B cell (primary cell): ENCODE measurements around the gene SPINK1. TPM values are rescaled to one million over a fixed set of nuclear protein-coding genes. Genes with fewer than 3 reads are reported as not detected.

ENCODE experiments used
- ATAC-seq: fragments of 200-7000 bp; cut with Tn5 transposase; one replicate; pipeline ENCODE4 v1.10.0; 2021; ENCODE audit warnings: low read depth, mild to moderate bottlenecking, moderate number of reproducible peaks, moderate library complexity
- CTCF ChIA-PET: fragments of 350-600 bp; sonication (Branson Sonifier 250); formaldehyde crosslinking; loops from one replicate; lab custom pipeline; 2021; ENCODE audit warnings: antibody characterized with exemption, inconsistent platforms; lab: Charles Lee
- POLR2A ChIA-PET: fragments of 350-600 bp; sonication (Branson Sonifier 250); formaldehyde crosslinking; loops from one replicate; lab custom pipeline; 2021; ENCODE audit warnings: antibody characterized with exemption; lab: Charles Lee
- DNase-seq: peaks from one replicate; pipeline ENCODE4 v3.0.0; 2013
- H2AFZ ChIP-seq: 2 replicates; pipeline ENCODE4 v1.6.1; 2012; ENCODE audit warnings: mild to moderate bottlenecking, low read depth, low read length; ENCODE audit not compliant: insufficient read depth, poor library complexity, severe bottlenecking
- H3K27ac ChIP-seq, 2 donors: 1 replicate in 1 of 2; 2 replicates in 1 of 2; pipeline ENCODE4 v1.5.1; 2012 to 2013; ENCODE audit warnings: low read length in 2 of 2, mild to moderate bottlenecking in 2 of 2, moderate library complexity in 1 of 2
- H3K27me3 ChIP-seq, 4 experiments: fragments of 200-600 bp in 1 of 4; sonication (generic) in 1 of 4; replicated peaks in 1 of 4; 1 replicate in 2 of 4; 2 replicates in 2 of 4; pipeline versions ENCODE4 v1.6.1 to v1.7.0; 2013 to 2016; ENCODE audit warnings: low read length in 3 of 4, mild to moderate bottlenecking in 2 of 4, mixed read lengths in 1 of 4, moderate library complexity in 1 of 4; ENCODE audit not compliant: insufficient read depth in 4 of 4, control insufficient read depth in 3 of 4; ENCODE audit errors: control extremely low read depth in 1 of 4
- H3K36me3 ChIP-seq, 2 experiments: replicated peaks in 1 of 2; 1 replicate in 1 of 2; 2 replicates in 1 of 2; pipeline versions ENCODE4 v1.6.1 to v1.7.1; 2013; ENCODE audit warnings: low read length in 1 of 2; ENCODE audit not compliant: insufficient read depth in 2 of 2, control insufficient read depth in 1 of 2; ENCODE audit errors: control extremely low read depth in 1 of 2, extremely low read depth in 1 of 2
- H3K4me1 ChIP-seq, 2 donors: fragments of 200-600 bp in 1 of 2; sonication (generic) in 1 of 2; 1 replicate in 1 of 2; 2 replicates in 1 of 2; pipeline versions ENCODE4 v1.5.1 to v1.6.1; 2013 to 2017; ENCODE audit warnings: low read length in 2 of 2; ENCODE audit not compliant: control insufficient read depth in 2 of 2, insufficient read depth in 2 of 2
- H3K4me2 ChIP-seq: replicated peaks from 2 replicates; pipeline ENCODE3; 2012; ENCODE audit warnings: mild to moderate bottlenecking, low read depth, low read length; ENCODE audit not compliant: poor library complexity, severe bottlenecking
- H3K4me3 ChIP-seq, 5 experiments: fragments of 200-600 bp in 1 of 5; sonication (generic) in 1 of 5; 1 replicate in 3 of 5; 2 replicates in 2 of 5; pipeline versions ENCODE4 v1.5.1 to v1.7.0; 2011 to 2016; ENCODE audit warnings: low read length in 4 of 5, mild to moderate bottlenecking in 4 of 5, low read depth in 2 of 5, control low read depth in 1 of 5, moderate library complexity in 1 of 5; ENCODE audit not compliant: insufficient read depth in 1 of 5; ENCODE audit errors: control extremely low read depth in 1 of 5, extremely low read depth in 1 of 5
- H3K79me2 ChIP-seq: fragments of 200-600 bp; sonication (generic); one replicate; pipeline ENCODE4 v1.6.0; 2016; ENCODE audit warnings: low read length; ENCODE audit not compliant: control insufficient read depth, insufficient read depth
- H3K9ac ChIP-seq: fragments of 200-600 bp; sonication (generic); 2 replicates; pipeline ENCODE4 v1.6.1; 2017; ENCODE audit warnings: mild to moderate bottlenecking, low read length, moderate library complexity
- H3K9me3 ChIP-seq, 3 donors: one replicate each; pipeline versions ENCODE4 v1.6.1 to v1.7.1; 2013; ENCODE audit warnings: low read length in 2 of 3; ENCODE audit not compliant: control insufficient read depth in 2 of 3, insufficient read depth in 1 of 3; ENCODE audit errors: control extremely low read depth in 1 of 3
- H4K20me1 ChIP-seq: 2 replicates; pipeline ENCODE4 v1.6.0; 2012; ENCODE audit warnings: mild to moderate bottlenecking, low read length; ENCODE audit not compliant: insufficient read depth, control insufficient read depth, poor library complexity, severe bottlenecking
- H3K27ac Mint-ChIP-seq: one replicate; pipeline ENCODE4 v1.8.0; 2021; ENCODE audit warnings: mixed read lengths
- H3K27me3 Mint-ChIP-seq: one replicate; pipeline ENCODE4 v1.8.0; 2021; ENCODE audit warnings: mixed read lengths
- H3K4me1 Mint-ChIP-seq: one replicate; pipeline ENCODE4 v1.8.0; 2021; ENCODE audit warnings: mixed read lengths
- H3K4me3 Mint-ChIP-seq: one replicate; pipeline ENCODE4 v1.8.0; 2021; ENCODE audit warnings: mixed read lengths
- H3K9me3 Mint-ChIP-seq: one replicate; pipeline ENCODE4 v1.8.0; 2022; ENCODE audit warnings: mixed read lengths; ENCODE audit not compliant: insufficient read depth
- CTCF ChIP-seq: fragments of 200-600 bp; IDR thresholded peaks from one replicate; pipeline ENCODE4 v1.8.0; 2022; ENCODE audit warnings: antibody characterized with exemption, mild to moderate bottlenecking
- EZH2 ChIP-seq: IDR thresholded peaks from 2 replicates; pipeline ENCODE4 v1.6.1; 2012; ENCODE audit warnings: borderline replicate concordance, low read depth, mild to moderate bottlenecking, moderate library complexity, low read length; ENCODE audit not compliant: insufficient read depth, poor library complexity, severe bottlenecking
- WGBS: methylation state at CpG from one replicate; pipeline ENCODE4 v1.1.5; 2013; ENCODE audit warnings: missing lambda C conversion rate; ENCODE audit not compliant: insufficient coverage; 5-methylcytosine and 5-hydroxymethylcytosine counted together
- intact Hi-C: fragments of 100-400 bp; cut with micrococcal nuclease; formaldehyde crosslinking; loops from one replicate; pipeline ENCODE4 v1.10.0; 2022
- polyA plus RNA-seq: library from polyadenylated mRNA; depleted of rRNA; stranded (reverse); fragments of >200 nt; gene quantifications from 2 replicates; pipeline ENCODE4 v1.2.3, GENCODE V29; 2012
- total RNA-seq, 2 donors: library from RNA; stranded (reverse); fragments of 120-200 nt in 1 of 2; gene quantifications; 1 replicate in 1 of 2; 2 replicates in 1 of 2; pipeline versions ENCODE4 v1.2.3 to v1.2.4, GENCODE V29; 2013 to 2022

The SPINK1 gene
- total and polyA plus RNA-seq, 2 donors (not counting 1 experiment from before 2014, with no cell fraction given): not detected

- H4K20me1 ChIP-seq: no peaks in the 10 kb centered on the region
- Mint-ChIP-seq H3K27me3 (peaks cover 10% of the 10 kb centered on the region), H3K4me1 (no peaks in the 10 kb centered on the region), H3K9me3 (no peaks in the 10 kb centered on the region), H3K27ac (no peak overlapping the region), H3K4me3 (no peak overlapping the region)
- H3K27me3 ChIP-seq: no peaks in the 10 kb centered on the region
- no peak for ATAC-seq
- no peak overlapping the region for H3K4me2 ChIP-seq
- 92% methylated on average over 4 of the region's 4 CpGs for WGBS
- ChIA-PET CTCF (interaction anchor here (1.3 to 2.0 kb wide), 2 partner anchors 9 to 12 kb away, joined by 7 to 8 read pairs; no protein-coding TSS in a partner anchor), POLR2A (no interaction called here)
- no peak for DNase-seq
- H3K27ac ChIP-seq: no peak overlapping the region
- no peak overlapping the region for H3K9ac ChIP-seq
- no peaks in the 10 kb centered on the region for H3K79me2 ChIP-seq
- H3K4me3 ChIP-seq: no peak overlapping the region
- no peak overlapping the region for H2AFZ ChIP-seq
- no peaks in the 10 kb centered on the region for H3K36me3 ChIP-seq
- no peaks in the 10 kb centered on the region for H3K4me1 ChIP-seq
- intact Hi-C loops: no loop called here
- no peaks in the 10 kb centered on the region for H3K9me3 ChIP-seq
- TF ChIP-seq CTCF (no peak), EZH2 (no peak)
Measured at GRCh38 chr5:147845618-147846017, 14.1 kb upstream of the SPINK1 start.

GRCh38 chr5:147844846-147845245, 13.4 kb upstream of the SPINK1 start:
- intact Hi-C loops: no loop called here
- Histone ChIP-seq H3K4me2 (no peak overlapping the region), H2AFZ (no peak overlapping the region), H3K27ac (no peak overlapping the region), H3K4me3 (no peak overlapping the region), H3K79me2 (no peaks in the 10 kb centered on the region), H3K9ac (no peak overlapping the region), H3K9me3 (no peaks in the 10 kb centered on the region), H3K27me3 (no peaks in the 10 kb centered on the region), H3K36me3 (no peaks in the 10 kb centered on the region), H3K4me1 (no peaks in the 10 kb centered on the region), H4K20me1 (no peaks in the 10 kb centered on the region)
- Mint-ChIP-seq H3K9me3 (no peaks in the 10 kb centered on the region), H3K4me3 (no peak overlapping the region), H3K27me3 (peaks cover 10% of the 10 kb centered on the region), H3K4me1 (no peaks in the 10 kb centered on the region), H3K27ac (no peak overlapping the region)
- no peak for TF ChIP-seq EZH2
- no peak for TF ChIP-seq CTCF
- POLR2A ChIA-PET: no interaction called here
- WGBS: no CpG with 5 or more reads among the region's 3 CpGs
- CTCF ChIA-PET: interaction anchor here (1.3 to 2.0 kb wide), 2 partner anchors 10 to 12 kb away, joined by 7 to 8 read pairs; no protein-coding TSS in a partner anchor
- ATAC-seq (no peak), DNase-seq (no peak)
